Measurements from ENCODE around the gene ACBD3.

The ACBD3 gene

GRCh38 chr1:226121587-226122400, 64.7 kb downstream of the ACBD3 start:
- Histone ChIP-seq H3K4me2 (ENCODE audit: low read length) (peak overlapping the region; percentile 98), H3K9me3 (ENCODE audit: control insufficient read depth, insufficient read depth, low read length) (no peaks in the 10 kb centered on the region), H3K79me2 (ENCODE audit: control insufficient read depth, low read length) (no peaks in the 10 kb centered on the region), H3K4me1 (ENCODE audit: control insufficient read depth, low read length) (peaks cover 58% of the 10 kb centered on the region), H3K27me3 (ENCODE audit: control insufficient read depth, low read length) (peaks cover 16% of the 10 kb centered on the region), H3K36me3 (ENCODE audit: control insufficient read depth, low read length) (no peaks in the 10 kb centered on the region), H3F3A (ENCODE audit: control insufficient read depth, insufficient read depth) (peaks cover 16% of the 10 kb centered on the region), H4K20me1 (ENCODE audit: control insufficient read depth, insufficient read depth, low read depth, low read length) (no peaks in the 10 kb centered on the region), H3K4me3 (ENCODE audit: low read length) (peak overlapping the region; percentile 84), H3K27ac (ENCODE audit: low read depth, low read length) (peak overlapping the region; percentile 92), H3K9me2 (replicated peaks; ENCODE audit: control insufficient read depth, low read length) (no peaks in the 10 kb centered on the region)
- TF ChIP-seq EZH2phosphoT487 (IDR thresholded peaks at IDR 0.05; ENCODE audit: borderline replicate concordance, low read length): no peak
- TF ChIP-seq, protein P1, sequence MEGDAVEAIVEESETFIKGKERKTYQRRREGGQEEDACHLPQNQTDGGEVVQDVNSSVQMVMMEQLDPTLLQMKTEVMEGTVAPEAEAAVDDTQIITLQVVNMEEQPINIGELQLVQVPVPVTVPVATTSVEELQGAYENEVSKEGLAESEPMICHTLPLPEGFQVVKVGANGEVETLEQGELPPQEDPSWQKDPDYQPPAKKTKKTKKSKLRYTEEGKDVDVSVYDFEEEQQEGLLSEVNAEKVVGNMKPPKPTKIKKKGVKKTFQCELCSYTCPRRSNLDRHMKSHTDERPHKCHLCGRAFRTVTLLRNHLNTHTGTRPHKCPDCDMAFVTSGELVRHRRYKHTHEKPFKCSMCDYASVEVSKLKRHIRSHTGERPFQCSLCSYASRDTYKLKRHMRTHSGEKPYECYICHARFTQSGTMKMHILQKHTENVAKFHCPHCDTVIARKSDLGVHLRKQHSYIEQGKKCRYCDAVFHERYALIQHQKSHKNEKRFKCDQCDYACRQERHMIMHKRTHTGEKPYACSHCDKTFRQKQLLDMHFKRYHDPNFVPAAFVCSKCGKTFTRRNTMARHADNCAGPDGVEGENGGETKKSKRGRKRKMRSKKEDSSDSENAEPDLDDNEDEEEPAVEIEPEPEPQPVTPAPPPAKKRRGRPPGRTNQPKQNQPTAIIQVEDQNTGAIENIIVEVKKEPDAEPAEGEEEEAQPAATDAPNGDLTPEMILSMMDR (IDR thresholded peaks at IDR 0.05; ENCODE audit: low read depth, low read length, poor library complexity, severe bottlenecking): peak; percentile 82

DNA sequence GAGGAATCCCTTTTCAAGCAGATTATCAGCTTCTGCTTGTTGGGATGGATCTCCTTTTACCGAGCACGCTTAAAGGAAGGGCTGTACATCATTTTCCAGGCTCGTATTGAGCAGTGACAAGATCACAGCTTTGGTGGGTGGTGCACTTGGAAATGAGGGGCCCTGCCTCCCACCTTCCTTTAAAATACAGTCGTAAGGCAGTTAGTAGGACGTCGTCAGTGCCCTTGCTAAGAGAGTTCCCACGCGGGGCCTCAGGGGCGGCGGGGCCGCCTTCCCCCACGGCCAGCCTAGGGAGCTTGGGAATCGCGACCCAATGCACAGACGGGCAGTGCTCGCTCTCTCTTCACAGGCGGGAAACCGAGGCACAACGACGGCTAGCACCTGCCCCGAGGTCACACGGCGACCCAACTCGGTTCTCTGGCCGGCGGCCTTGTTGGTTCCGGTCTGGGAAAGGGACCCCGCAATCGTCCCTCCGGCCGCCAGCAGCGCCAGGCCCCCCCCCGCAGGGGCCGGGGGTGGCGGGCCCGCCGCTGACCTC, 65.4 kb downstream of the ACBD3 start:
- H3K4me1 ChIP-seq (ENCODE audit: control insufficient read depth, low read length): peaks cover 56% of the 10 kb centered on the region
- no peaks in the 10 kb centered on the region for H3K9me3 ChIP-seq (ENCODE audit: control insufficient read depth, insufficient read depth, low read length)
- no peaks in the 10 kb centered on the region for H3K79me2 ChIP-seq (ENCODE audit: control insufficient read depth, low read length)
- TF ChIP-seq, protein P1 (IDR thresholded peaks at IDR 0.05; ENCODE audit: low read depth, low read length, poor library complexity, severe bottlenecking): no peak
- TF ChIP-seq EZH2phosphoT487 (IDR thresholded peaks at IDR 0.05; ENCODE audit: borderline replicate concordance, low read length): no peak
- peaks cover 16% of the 10 kb centered on the region for H3K27me3 ChIP-seq (ENCODE audit: control insufficient read depth, low read length)
- H3F3A ChIP-seq (ENCODE audit: control insufficient read depth, insufficient read depth): peaks cover 16% of the 10 kb centered on the region
- no peaks in the 10 kb centered on the region for H4K20me1 ChIP-seq (ENCODE audit: control insufficient read depth, insufficient read depth, low read depth, low read length)
- H3K36me3 ChIP-seq (ENCODE audit: control insufficient read depth, low read length): no peaks in the 10 kb centered on the region
- H3K27ac ChIP-seq (ENCODE audit: low read depth, low read length): peak overlapping the region; percentile 92
- peak overlapping the region; percentile 84 for H3K4me3 ChIP-seq (ENCODE audit: low read length)
- peak overlapping the region; percentile 98 for H3K4me2 ChIP-seq (ENCODE audit: low read length)
- no peaks in the 10 kb centered on the region for H3K9me2 ChIP-seq (replicated peaks; ENCODE audit: control insufficient read depth, low read length)

DNA sequence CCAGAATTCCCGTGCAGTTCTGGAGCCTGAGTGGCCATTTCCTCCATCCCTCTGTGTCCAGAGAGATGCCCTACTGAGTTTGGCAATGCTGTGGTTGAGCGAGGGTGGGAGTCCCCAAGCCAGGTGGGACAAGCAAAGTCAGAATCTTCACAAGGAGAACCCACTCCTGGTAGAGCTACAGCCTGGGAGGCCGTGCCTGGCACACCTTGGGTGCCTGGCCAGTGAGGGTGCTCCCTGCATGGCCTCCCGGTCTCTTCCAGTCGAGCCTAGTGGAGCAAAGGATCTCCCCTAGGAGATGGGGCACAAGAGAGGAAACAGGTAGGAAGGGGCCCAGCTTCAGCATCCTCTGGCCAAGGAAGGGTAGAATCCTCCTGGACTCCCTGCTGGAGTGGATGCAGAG, 66.1 kb downstream of the ACBD3 start:
- H3K4me3 ChIP-seq (ENCODE audit: low read length): no peak overlapping the region
- H4K20me1 ChIP-seq (ENCODE audit: control insufficient read depth, insufficient read depth, low read depth, low read length): no peaks in the 10 kb centered on the region
- H3F3A ChIP-seq (ENCODE audit: control insufficient read depth, insufficient read depth): peaks cover 12% of the 10 kb centered on the region
- peaks cover 16% of the 10 kb centered on the region for H3K27me3 ChIP-seq (ENCODE audit: control insufficient read depth, low read length)
- no peaks in the 10 kb centered on the region for H3K9me2 ChIP-seq (replicated peaks; ENCODE audit: control insufficient read depth, low read length)
- no peak overlapping the region for H3K27ac ChIP-seq (ENCODE audit: low read depth, low read length)
- H3K4me2 ChIP-seq (ENCODE audit: low read length): no peak overlapping the region
- no peak for TF ChIP-seq EZH2phosphoT487 (IDR thresholded peaks at IDR 0.05; ENCODE audit: borderline replicate concordance, low read length)
- H3K36me3 ChIP-seq (ENCODE audit: control insufficient read depth, low read length): no peaks in the 10 kb centered on the region
- H3K4me1 ChIP-seq (ENCODE audit: control insufficient read depth, low read length): peaks cover 49% of the 10 kb centered on the region
- H3K79me2 ChIP-seq (ENCODE audit: control insufficient read depth, low read length): no peaks in the 10 kb centered on the region
- no peaks in the 10 kb centered on the region for H3K9me3 ChIP-seq (ENCODE audit: control insufficient read depth, insufficient read depth, low read length)

GRCh38 chr1:226119169-226119568, 67.4 kb downstream of the ACBD3 start:
- no peak overlapping the region for H3K27ac ChIP-seq (ENCODE audit: low read depth, low read length)
- H3K79me2 ChIP-seq (ENCODE audit: control insufficient read depth, low read length): no peaks in the 10 kb centered on the region
- no peaks in the 10 kb centered on the region for H4K20me1 ChIP-seq (ENCODE audit: control insufficient read depth, insufficient read depth, low read depth, low read length)
- H3K36me3 ChIP-seq (ENCODE audit: control insufficient read depth, low read length): no peaks in the 10 kb centered on the region
- TF ChIP-seq, protein P1 (IDR thresholded peaks at IDR 0.05; ENCODE audit: low read depth, low read length, poor library complexity, severe bottlenecking): no peak
- TF ChIP-seq EZH2phosphoT487 (IDR thresholded peaks at IDR 0.05; ENCODE audit: borderline replicate concordance, low read length): no peak
- peaks cover 37% of the 10 kb centered on the region for H3K4me1 ChIP-seq (ENCODE audit: control insufficient read depth, low read length)
- peak overlapping the region; percentile 6; the same call in 1 of the 2 replicates for H3K4me2 ChIP-seq (ENCODE audit: low read length)
- no peaks in the 10 kb centered on the region for H3K9me2 ChIP-seq (replicated peaks; ENCODE audit: control insufficient read depth, low read length)
- peaks cover 16% of the 10 kb centered on the region for H3K27me3 ChIP-seq (ENCODE audit: control insufficient read depth, low read length)
- no peaks in the 10 kb centered on the region for H3K9me3 ChIP-seq (ENCODE audit: control insufficient read depth, insufficient read depth, low read length)
- H3K4me3 ChIP-seq (ENCODE audit: low read length): no peak overlapping the region
- H3F3A ChIP-seq (ENCODE audit: control insufficient read depth, insufficient read depth): peaks cover 12% of the 10 kb centered on the region

Data from DOHH2 (cell line).